Amniotic epithelial cell (primary cell): ENCODE data around the gene WRAP73.
"Not testable (repeated sequence)": the region's sequence is repeated elsewhere in the genome, so short reads cannot be mapped to it uniquely, and the experiment has no call there.

ENCODE experiments used
- DNase-seq: peaks from one replicate; pipeline ENCODE4 v3.0.0-alpha.2; 2010; ENCODE audit warnings: low read depth

WRAP73 gene

GRCh38 chr1:3630161-3630611 lies 19.7 kb downstream of the WRAP73 start:
- no peak for DNase-seq

- DNase-seq: no peak
Observed at GRCh38 chr1:3629561-3630160, 20.2 kb downstream of the WRAP73 start.

GRCh38 chr1:3628445-3628844 lies 21.5 kb downstream of the WRAP73 start:
- DNase-seq: no peak

DNA sequence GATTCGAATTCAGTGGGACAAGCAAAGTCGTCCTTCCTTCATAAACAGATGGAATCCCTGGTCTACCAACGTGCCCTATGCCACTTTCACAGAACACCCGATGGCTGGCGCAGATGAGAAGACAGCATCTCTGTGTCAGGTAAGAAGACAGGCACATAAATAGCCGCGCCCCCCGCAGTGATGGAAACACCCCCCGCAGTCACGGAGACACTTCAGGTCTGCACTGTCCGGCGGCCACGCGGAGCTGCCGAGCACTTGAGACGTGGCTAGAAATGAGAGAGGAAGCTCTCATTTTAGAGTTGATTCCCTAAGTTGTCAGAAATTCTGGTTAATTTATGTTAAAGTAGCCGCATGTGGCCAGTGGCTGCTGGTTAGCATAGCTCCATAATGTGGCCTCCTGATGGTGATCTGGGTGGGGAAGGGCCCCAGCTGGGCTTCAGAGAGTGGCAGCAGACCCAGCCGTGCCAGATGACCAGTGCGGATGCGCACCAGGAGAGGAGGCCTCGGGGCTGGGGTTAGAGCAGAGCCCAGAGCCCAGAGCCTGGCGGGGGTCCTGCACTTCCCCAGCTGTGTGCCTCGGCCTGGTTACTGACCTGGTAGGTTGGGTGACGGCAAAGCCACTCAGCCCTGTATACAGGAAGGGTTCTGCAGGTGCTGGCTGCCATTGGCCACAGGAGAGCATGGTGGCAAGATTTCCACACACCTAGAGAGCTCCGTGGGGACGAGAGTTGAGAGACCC lies 22.2 kb downstream of the WRAP73 start:
- no peak for DNase-seq

- no peak for DNase-seq
Observed at GRCh38 chr1:3626025-3626424, 23.9 kb downstream of the WRAP73 start.

- peak; percentile 49 for DNase-seq
Observed at GRCh38 chr1:3625151-3625907, 24.6 kb downstream of the WRAP73 start.

DNA sequence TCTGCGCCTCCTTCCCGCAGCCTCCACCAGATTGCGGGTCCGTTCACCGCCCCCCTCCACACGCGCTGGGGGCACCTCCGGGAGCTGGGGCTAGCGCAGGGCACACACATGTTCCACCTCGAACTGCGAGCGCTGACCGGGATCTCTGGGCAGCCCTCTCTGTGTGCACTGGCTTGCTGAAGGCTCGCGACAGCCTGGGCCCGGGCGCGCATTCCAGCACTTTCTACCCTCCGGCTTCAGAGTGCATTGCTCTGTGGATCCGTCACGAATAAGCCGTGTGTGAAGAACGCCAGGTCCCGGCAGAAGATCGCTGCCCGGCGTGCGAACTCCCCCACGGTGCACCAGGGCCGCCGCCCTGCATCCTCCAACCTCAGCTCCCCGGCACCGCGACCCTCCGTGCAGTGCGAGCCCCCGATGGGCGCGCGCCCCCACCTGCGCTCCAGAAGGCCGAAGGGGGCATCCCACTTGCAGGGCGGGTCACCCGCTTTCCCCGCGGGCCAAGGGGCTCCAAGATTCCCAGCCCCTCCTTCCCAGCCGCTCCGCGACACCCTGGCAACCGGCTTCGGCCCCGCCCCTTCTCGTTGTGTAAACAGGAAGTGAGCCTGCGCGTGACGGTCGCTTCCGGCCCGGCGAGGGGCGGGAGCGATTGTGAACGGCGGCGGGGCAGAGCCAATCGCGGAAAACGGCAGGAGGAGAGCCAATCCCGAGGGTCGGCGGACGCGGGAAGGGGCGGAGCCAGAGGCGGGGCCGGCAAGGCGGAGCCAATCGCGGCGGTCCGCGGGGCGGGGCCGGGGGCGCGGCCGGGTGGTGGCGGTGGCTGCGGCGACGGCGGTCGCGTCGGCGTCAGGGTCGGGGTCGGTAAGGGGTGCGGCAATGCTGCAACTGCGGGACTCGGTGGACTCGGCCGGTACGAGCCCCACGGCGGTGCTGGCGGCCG lies 25.4 kb downstream of the WRAP73 start, which contains the start of gene TPRG1L:
TPRG1L (plus strand) TSS at position 816 of the 937 bp plus-strand sequence; CDS start at position 874, 58 bp downstream.
- peak; percentile 87 for DNase-seq

- DNase-seq: no peak
Observed at GRCh38 chr1:3623441-3624199, 26.3 kb downstream of the WRAP73 start.

DNA sequence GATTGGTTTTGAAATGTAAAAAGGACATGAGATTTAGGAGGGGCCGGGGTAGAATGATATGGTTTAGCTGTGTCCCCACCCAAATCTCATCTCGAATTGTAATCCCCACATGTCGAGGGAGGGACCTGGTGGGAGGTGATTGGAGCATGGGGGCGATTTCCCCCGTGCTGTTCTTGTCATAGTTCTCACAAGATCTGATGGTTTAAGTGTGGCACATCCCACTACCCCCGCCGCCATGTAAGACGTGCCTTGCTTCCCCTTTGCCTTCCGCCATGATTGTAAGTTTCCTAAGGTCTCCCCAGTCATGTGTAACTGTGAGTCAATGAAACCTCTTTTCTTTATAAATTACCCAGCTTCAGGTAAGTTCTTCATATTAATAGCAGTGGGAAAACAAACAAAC lies 27.8 kb downstream of the WRAP73 start:
- DNase-seq: not testable (repeated sequence)

- DNase-seq: not testable (repeated sequence)
Observed at GRCh38 chr1:3621151-3621671, 28.7 kb downstream of the WRAP73 start.

DNA sequence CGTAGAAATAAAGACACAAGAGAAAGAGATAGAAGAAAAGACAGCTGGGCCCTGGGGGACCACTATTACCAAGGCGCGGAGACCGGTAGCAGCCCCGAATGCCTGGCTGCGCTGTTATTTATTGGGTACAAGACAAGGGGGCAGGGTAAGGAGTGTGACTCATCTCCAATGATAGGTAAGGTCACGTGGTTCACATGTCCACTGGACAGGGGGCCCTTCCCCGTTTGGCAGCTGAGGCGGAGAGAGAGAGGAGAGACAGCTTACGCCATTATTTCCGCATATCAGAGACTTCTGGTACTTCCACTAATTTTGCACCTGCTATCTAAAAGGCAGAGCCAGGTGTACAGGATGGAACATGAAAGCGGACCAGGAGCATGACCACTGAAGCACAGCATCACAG lies 29.2 kb downstream of the WRAP73 start:
- no peak for DNase-seq

GRCh38 chr1:3618881-3619671 lies 30.8 kb downstream of the WRAP73 start:
- DNase-seq: peak; percentile 78

DNA sequence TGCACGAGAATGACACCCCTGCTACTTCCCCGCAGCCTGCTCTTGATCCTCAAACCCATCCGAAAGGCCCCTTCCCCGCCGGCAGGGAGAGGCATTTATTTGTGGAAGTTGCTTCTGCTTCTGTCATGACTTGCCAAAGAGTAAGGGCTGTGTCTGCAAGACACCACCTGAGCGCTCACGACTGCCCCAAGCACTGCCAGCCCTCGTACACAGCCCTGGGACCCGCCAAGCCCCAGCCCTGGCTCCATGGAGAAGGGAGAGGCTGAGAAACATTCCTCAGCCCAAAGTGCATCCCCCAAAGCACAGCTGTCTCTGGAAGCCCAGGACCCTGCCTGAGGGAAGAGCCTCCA lies 31.4 kb downstream of the WRAP73 start:
- no peak for DNase-seq

GRCh38 chr1:3617806-3618345 lies 32.0 kb downstream of the WRAP73 start:
- no peak for DNase-seq

- no peak for DNase-seq
Observed at GRCh38 chr1:3616861-3617260, 33.0 kb downstream of the WRAP73 start.

- peak; percentile 17 for DNase-seq
Observed at GRCh38 chr1:3614755-3615742, 34.9 kb downstream of the WRAP73 start.

GRCh38 chr1:3612123-3612522 lies 37.8 kb downstream of the WRAP73 start:
- no peak for DNase-seq
